Measurements from ENCODE around the gene NDE1.
"Not testable (repeated sequence)": the region's sequence is repeated elsewhere in the genome, so short reads cannot be mapped to it uniquely, and the experiment has no call there.

DNA sequence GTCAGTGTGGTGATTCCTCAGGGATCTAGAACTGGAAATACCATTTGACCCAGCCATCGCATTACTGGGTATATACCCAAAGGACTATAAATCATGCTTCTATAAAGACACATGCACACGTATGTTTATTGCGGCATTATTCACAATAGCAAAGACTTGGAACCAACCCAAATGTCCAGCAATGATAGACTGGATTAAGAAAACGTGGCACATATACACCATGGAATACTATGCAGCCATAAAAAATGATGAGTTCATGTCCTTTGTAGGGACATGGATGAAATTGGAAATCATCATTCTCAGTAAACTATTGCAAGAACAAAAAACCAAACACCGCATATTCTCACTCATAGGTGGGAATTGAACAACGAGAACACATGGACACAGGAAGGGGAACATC, 5.5 kb downstream of the NDE1 start:
- not testable (repeated sequence) for TF ChIP-seq MAX (IDR thresholded peaks at IDR 0.05; ENCODE audit: low read depth, low read length); CTCF (IDR thresholded peaks at IDR 0.05; ENCODE audit: low read depth, low read length); POLR2A (IDR thresholded peaks at IDR 0.05; ENCODE audit: extremely low read depth, insufficient read length); MYC (IDR thresholded peaks at IDR 0.05; ENCODE audit: low read depth, low read length)
